ENCODE data around the gene ARL6IP4. TPM values are rescaled to one million over a fixed set of nuclear protein-coding genes. Genes with fewer than 3 reads are reported as not detected.
"Not testable (repeated sequence)": the region's sequence is repeated elsewhere in the genome, so short reads cannot be mapped to it uniquely, and the experiment has no call there.

Gene ARL6IP4
- total RNA-seq = 136 TPM

DNA sequence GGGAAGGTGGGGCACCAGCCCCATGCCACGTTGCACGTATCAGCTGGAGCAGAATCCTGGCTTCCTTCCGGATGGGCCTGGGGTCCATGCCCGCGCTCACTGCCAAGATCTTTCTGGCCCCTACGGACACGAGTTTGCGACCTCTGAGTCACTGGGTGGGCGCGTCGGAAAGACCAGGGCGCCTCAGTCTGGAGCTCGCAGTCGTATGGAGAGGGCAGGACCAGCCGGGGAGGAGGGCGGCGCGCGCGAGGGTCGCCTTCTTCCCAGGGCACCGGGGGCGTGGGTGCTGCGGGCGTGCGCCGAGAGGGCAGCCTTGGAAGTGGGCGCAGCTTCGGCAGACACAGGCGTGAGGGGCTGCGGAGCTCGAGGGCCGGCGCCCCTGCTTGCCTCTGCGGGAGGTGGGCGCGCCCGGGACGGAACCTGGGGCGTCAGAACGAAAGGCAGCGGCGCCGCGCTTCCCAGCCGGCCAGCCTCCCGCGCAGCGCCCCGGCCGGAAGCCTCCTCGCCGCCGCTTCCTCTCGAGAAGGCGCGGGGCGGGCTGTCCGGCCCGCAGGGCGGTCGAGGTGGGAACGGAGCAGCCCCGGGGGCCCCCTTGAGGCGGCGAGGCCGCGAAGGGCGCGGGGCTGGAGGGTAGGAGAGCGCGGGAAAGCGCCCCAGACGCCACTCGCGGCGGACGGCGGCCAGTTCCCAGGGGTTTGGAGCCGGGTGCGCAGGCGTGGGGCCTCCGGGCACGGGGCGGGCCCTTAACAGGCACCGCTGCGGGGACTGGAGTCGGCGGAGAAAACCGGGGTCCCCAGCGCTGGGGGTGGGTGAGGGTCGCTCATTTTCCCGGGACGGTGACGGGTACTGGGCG lies at the start of gene ARL6IP4:
TSS of gene ARL6IP4 (plus strand) at position 499 of the 853 bp plus-strand sequence. CDS start 459 bp downstream, outside the sequence.
- DNase-seq (ENCODE audit: low spot score) (peak; percentile 81), ATAC-seq (peak; percentile 68)
- intact Hi-C loops (cut with DNase I) = loop anchor here (10.0 kb wide), 1 partner anchor 164 kb away; no protein-coding TSS in a partner anchor

DNA sequence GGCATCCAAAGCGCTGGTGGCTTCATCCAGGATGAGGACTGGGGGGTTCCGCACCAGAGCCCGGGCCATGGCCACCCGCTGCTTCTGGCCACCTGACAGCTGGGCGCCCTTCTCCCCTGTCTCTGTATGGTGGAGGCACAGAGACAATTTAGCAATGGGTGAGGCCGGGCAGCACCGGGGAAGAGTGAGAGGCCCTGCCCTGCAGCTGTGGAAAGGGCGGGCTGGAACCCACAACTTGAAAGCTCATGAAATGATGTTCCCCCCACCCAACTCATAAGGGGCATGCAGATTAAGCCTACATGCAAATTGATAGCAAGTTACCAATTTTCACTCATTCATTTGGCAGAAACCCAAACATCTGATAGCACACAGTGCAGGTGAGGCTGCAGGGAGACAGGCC lies 48.3 kb upstream of the ARL6IP4 start:
- no peak for ATAC-seq

DNA sequence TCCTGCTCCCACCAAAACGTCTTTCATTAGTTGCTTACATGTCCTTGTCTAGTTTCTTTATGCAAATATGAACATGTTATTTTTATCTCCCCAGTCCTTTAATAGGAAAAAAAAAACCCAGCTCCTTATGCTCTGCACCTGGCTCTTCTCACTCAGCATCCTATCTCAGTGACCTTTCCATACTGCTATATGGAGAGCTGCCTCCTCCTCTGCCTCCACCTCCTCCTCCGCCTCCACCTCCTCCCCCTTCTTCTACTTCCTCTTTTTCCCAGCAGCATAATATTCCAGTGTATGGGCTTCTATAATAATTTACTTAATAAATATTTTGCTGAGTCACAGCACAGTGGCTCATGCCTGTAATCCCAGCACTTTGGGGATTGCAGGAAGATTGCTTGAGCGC lies 45.8 kb upstream of the ARL6IP4 start:
- DNase-seq (ENCODE audit: low spot score) = no peak
- intact Hi-C loops (cut with DNase I) = no loop called here
- ATAC-seq = no peak

More for the DNA sequence above, 48.3 kb upstream of the ARL6IP4 start:
- intact Hi-C loops (cut with DNase I) = no loop called here
- no peak for DNase-seq (ENCODE audit: low spot score)

DNA sequence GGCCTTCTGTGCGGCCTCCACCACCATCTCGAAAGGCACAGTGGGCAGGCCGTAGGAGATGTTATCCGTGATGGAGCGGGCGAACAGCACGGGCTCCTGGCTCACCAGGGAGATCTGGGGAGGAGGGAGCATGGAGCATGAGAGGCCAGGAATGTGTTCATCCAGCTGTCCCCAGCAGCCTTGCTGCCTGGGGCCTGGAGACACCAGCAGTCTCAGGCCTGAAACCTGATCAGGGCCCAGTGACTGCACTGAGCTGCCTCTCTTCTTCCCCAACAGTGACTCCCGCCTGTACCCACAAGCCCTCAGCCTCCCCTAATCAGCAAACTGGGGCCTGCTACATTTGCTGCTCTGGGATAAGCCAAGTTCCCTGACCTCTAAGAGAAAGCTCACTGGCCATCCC lies 45.2 kb upstream of the ARL6IP4 start:
- ATAC-seq (no peak), DNase-seq (ENCODE audit: low spot score) (no peak)

DNA sequence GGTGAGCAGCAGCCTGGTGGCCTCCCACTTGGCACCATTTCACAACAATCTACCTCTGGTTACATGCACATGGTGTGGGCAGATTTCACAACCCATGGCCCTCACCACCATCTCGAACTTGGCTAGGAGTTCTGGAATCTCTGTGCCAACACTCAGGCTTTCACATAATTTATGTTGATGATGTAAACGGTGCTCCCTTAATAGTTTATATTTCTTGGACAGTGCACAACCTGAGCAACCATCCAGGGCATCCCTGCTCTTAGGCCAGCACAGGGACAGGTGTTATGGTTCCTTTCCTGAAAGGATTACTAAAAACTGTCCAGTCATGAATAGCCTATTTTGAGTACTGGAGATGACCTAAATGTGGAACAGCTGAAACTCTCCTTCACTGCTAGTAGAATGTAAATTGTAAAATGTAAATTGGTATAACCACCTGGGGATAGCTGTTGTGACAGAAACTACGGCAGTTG lies 42.8 kb upstream of the ARL6IP4 start:
- ATAC-seq (no peak), DNase-seq (ENCODE audit: low spot score) (no peak)
- intact Hi-C loops (cut with DNase I) = no loop called here

More for the DNA sequence above, 45.2 kb upstream of the ARL6IP4 start:
- intact Hi-C loops (cut with DNase I) = no loop called here

DNA sequence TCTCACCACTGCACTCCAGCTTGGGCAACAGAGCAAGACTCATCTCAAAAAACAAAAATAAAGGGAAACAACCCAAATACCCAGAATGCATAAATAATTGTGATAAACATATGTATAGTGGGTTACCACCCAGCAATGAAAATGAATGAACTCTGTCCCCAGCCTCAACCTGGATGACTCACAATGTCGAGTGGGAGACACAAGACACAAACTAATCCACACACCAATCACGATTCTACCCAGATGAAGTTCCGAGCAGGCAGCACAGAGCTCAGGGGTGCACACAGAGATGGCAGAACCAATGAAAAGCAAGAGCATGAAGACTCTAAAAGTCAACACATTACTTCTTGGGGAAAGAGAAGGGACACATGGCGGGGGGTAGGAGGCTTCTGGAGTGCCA lies 41.4 kb upstream of the ARL6IP4 start:
- intact Hi-C loops (cut with DNase I) = no loop called here
- DNase-seq (ENCODE audit: low spot score) (no peak), ATAC-seq (no peak)

DNA sequence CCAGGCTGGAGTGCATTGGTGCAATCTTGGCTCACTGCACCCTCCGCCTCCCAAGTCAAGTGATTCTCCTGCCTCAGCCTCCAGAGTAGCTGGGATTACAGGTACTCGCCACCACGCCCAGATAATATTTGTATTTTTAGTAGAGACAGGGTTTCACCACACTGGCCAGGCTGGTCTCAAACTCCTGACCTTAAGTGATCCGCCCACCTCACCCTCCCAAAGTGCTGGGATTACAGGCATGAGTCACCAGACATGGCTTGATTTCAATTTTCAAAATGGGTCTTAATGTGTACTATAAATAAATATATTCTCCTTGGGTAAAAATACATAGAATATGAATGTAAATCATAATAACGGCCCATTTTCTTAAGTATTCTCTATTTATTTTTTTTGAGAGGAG lies 39.1 kb upstream of the ARL6IP4 start:
- DNase-seq (ENCODE audit: low spot score); ATAC-seq; intact Hi-C loops (cut with DNase I): not testable (repeated sequence)

DNA sequence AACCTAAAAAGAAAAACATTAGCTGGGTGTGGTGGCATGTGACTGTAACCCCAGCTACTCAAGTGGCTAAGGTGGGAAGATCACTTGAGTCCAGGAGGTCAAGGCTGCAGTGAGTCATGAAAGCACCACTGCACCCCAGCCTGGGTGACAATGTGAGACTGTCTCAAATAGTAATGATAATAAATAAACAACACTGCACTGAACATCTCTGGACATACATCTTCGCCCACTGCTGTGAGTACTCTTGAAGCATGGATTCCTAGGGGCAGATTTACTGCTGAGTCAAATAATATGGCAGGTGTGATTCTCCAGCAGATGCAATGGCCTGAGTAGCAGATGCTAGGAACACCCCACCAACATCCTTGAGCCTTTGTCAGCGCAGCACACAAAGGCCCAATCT lies 37.8 kb upstream of the ARL6IP4 start:
- no peak for DNase-seq (ENCODE audit: low spot score)
- intact Hi-C loops (cut with DNase I) = no loop called here
- ATAC-seq = no peak

DNA sequence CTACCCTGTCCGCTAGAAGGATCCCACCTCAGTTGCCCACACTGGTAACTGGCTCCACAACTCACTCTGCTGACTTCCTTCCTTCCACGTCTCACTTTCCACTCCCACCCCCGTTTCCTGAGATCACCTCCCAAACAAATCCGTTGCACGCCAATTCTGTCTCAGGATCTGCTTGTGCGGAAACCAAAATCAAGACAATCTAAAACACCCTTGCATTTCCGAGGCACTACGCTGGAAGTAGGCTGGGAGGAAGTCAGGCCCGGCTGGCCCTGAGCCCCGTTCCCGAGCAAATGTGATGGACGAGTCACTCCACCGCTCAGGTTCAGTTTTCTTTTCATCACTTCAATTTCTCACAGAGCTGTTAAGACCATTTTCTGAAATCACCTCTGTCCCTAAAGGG lies 37.3 kb upstream of the ARL6IP4 start:
- ATAC-seq (no peak), DNase-seq (ENCODE audit: low spot score) (no peak)
- intact Hi-C loops (cut with DNase I) = no loop called here

DNA sequence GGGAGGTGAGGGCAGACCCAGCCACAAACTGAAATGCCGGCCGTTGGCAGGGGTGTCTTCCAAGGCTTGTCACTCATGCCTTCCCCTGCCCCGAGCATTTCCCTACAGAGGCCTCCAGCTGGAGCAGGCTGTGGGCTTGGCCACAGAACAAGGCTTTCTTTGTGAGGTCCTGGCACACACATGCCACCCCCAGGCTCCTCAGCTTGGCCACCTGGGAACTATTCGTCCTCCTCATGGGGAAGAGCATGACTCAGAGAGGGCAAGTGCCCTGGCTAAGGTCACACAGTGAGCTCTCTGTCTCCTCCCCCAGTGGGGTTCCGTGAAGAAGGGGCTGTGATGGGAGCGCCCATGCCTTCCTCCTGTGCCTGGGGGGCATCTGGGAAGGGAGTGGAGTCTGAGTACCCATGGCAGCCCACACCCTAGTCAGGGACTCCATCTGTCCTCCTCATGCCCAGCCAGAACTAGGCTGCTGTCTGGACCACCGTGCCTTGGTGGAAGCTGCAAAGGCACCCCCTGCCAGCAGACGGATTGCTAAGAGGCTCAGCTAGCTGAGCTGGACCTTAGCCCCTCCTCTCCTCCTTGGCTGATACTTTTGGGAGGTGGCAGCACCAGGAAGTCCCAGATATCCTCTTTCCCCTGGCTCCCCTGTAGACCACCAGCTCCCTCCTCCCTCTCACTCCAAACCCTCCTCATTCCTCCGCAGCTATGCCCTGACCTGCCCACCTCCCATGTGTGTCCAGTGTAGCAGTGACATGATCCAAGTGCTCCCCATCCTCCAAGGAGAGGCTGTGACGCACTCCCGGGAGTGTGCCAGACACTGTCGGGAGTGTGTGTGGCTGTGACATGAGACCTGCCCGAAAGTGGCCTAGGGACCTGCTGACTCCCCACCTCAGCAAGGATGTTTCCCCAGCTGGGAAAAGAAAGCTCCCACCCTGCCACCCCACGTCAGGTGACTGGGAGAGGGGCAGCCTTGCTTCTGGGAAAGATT lies 35.6 kb upstream of the ARL6IP4 start:
- ATAC-seq = peak; percentile 40
- intact Hi-C loops (cut with DNase I) = loop anchor here (5.0 kb wide), 1 partner anchor 63 kb away; no protein-coding TSS in a partner anchor
- DNase-seq (ENCODE audit: low spot score) = no peak

DNA sequence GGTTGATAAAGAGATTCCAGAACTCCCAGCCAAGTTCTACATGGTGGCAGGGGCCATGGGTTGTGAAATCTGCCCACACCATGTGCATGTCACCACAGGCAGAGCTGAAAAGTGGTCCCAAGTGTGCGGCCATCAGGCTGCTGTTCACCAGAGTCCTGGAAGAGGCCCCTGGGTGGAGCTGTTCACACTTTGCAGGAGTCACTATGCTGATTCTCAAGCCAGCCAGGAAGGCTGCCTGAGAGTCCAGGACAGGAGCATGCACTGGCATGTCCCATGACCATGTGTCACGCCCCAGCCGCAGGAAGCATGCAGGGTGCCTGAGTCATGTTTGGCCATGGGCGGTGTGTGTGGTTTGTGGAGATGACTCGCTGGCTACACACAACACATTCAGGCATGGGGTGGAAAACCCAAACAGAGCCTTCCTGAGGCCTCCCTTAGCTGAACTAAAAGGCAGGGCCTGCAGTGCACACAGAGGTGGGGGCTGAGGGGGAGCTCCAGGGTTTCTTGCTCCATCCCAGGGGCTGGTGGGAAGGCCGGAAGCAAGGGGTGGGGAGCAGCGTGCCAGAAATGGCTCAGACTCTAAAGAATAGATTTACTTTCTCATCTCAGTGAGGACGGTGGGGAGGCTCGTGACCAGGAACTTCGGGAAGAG lies 33.7 kb upstream of the ARL6IP4 start:
- ATAC-seq (peak; percentile 85), DNase-seq (ENCODE audit: low spot score) (peak; percentile 83)
- intact Hi-C loops (cut with DNase I) = loop anchor here (5.0 kb wide), 1 partner anchor 65 kb away; no protein-coding TSS in a partner anchor

DNA sequence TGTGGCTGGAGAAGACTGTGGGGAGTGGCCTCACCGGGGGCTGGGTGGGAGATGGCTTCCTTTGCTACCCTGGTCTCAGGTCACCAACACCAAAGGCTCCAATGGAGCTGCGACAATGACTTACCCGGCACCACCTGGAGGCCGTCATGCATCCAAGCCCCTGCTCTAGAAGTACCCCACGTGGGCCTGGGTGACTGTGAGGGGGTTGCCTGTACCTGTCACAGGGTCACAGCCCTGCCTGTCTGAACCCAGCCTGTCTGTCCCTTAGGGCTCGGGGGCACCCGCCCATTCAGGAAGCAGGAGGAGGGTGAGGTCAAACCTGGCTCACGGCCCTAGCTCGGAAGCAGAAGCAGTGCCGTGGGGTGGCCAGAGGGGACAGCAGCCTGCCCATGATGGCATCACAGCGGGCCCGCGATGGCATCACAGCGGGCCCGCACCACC lies 33.1 kb upstream of the ARL6IP4 start:
- ATAC-seq (peak; percentile 8), DNase-seq (ENCODE audit: low spot score) (no peak)
- intact Hi-C loops (cut with DNase I) = loop anchor here (5.0 kb wide), 1 partner anchor 65 kb away; no protein-coding TSS in a partner anchor

DNA sequence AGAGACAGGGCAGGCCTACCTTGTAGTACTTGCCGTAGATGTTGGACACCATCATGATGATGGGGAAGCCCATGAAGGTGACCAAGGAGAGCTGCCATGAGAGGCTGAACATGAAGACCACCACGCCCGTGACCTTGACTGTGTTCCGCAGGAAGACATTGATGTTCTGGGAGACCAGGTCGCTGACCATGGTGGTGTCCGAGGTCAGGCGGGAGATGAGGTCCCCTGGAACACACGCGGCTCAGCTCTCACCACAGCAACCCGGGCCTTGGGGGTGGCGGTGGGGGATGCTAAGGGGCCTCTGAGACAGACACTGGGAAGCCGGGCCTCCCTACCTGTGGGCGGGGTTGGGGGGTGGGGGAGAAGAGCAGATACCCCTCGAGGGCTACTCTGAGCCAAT lies 31.9 kb upstream of the ARL6IP4 start:
- ATAC-seq (no peak), DNase-seq (ENCODE audit: low spot score) (no peak)
- intact Hi-C loops (cut with DNase I) = loop anchor here (5.0 kb wide), 1 partner anchor 66 kb away; no protein-coding TSS in a partner anchor

DNA sequence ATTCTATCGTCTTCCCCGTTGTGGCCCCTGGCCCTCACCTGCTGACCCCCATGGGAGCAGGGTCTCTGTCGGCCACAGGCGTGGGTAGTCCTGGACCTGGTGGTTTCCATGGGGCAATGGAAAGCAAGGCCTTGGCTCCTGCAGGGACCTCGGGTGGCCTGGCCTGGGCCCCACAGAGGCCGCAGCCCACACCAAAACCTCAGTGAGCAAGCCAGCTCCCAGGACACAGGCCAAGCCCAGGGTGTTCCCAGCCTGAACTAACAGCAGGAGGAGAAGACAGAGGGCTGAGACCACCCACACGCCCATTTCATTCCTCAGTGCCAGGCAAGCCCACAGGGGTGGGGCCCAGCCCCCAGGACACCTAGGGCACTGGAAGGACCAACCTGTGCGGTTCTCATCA lies 31.1 kb upstream of the ARL6IP4 start:
- DNase-seq (ENCODE audit: low spot score) (no peak), ATAC-seq (no peak)
- intact Hi-C loops (cut with DNase I) = loop anchor here (5.0 kb wide), 1 partner anchor 67 kb away; no protein-coding TSS in a partner anchor

DNA sequence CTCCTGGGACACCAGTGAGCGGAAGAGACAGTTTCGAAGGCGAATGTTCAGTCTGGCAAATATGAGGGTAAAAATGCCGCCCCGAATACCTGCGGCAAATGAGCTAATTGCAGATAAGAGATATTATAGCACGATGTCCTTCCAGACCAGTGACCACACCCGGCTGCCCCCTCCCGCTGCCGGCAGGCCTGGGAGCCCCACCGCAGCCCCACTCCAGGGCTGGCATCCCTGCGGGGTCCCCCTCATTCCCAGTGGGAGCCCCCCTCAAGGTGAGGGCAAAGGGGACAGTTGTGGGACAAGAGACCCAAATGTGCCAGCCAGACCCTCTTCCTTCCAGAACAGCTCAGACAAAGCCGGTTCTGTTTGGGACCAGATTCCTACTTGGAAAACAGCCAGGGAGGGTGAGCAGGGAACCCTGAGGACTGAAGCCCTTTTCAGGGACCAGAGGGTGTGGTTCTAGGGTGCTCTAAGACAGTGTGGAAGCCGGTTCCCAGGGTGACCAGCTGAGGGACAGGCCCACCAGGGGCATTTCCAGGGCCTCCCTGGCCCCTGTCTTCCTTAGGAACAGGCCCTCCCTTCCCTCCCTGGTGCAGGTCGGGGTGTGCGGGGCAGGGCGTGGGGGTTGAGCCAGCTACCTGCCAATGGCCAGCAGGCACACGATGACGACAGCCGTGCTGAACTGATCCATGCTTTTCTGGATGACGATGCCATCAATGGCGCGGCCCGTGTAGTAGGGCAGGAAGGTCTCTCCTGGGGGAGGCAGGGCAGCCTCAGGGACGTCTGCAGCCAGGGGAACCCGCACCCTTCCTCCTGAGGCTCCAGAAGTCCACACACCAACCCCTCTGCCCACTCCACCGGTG lies 30.4 kb upstream of the ARL6IP4 start:
- ATAC-seq = no peak
- intact Hi-C loops (cut with DNase I) = loop anchor here (5.0 kb wide), 2 partner anchors 68 to 93 kb away; no protein-coding TSS in a partner anchor
- DNase-seq (ENCODE audit: low spot score) = no peak

DNA sequence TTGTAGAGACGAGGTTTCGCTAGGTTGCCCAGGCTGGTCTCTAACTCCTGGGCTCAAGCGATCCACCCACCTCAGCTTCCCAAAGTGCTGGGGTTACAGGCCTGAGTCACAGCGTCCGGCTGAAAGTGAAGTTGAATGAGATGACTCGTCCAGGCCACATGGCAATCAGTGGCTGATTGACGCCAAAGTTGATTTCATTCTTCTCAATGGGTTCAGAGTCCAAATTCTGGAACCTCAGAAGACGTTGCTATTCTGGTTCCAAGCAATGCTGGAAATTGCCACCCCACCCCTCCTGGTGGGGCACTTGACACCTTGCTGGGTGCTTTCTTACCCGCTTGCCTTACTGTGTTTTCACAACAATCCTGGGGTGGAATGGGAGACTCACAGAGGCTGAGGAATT lies 29.1 kb upstream of the ARL6IP4 start:
- DNase-seq (ENCODE audit: low spot score) = no peak
- ATAC-seq = no peak
- intact Hi-C loops (cut with DNase I) = loop anchor here (5.0 kb wide), 1 partner anchor 94 kb away; no protein-coding TSS in a partner anchor

Measured in sciatic nerve (tissue), 2 donors.